NCI-H2196 treated with DMSO at 0.1 percent for 48 hours (cell line): ENCODE measurements around the gene GPRC5B.

Source experiments
- DNase-seq: peaks from one replicate; lab custom pipeline; 2025; ENCODE audit not compliant: unreplicated experiment; lab: John Stamatoyannopoulos, UW

The GPRC5B gene

DNA sequence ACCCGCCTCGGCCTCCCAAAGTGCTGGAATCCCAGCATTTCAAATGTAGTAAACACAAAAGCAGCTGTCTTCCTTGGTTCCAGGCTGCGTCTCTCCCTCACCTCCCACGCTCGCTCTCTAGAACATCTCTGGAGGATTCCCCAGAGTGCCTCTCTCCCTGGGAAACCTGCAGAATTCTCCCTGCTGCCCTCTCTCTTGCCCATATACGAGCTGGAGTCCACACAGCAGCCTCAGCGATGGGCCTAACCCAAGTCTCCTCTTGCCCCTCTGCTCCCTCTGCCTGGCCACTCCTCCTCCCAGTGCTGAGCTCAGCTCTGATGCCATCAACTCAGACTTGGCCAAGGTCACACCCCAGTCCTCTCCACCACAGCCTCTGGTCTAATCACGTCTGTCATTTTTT lies 10.6 kb downstream of the GPRC5B start:
- no peak for DNase-seq

DNA sequence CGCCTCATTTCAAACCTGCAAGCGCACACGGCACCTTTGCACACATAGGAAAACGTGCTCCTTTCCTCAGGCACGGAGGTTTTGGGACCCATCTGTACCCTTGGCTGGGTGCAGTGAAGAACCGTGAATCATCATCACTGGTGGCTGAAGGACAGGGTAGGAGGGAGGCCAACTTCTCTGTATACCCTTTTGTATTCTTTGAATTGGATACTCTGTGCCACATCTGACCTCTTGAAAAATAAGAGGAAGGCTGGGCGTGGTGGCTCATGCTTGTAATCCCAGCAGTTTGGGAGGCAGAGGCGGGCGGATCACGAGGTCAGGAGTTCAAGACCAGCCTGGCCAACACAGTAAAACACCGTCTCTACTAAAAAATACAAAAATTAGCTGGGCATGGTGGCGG lies 11.7 kb downstream of the GPRC5B start:
- no peak for DNase-seq

DNA sequence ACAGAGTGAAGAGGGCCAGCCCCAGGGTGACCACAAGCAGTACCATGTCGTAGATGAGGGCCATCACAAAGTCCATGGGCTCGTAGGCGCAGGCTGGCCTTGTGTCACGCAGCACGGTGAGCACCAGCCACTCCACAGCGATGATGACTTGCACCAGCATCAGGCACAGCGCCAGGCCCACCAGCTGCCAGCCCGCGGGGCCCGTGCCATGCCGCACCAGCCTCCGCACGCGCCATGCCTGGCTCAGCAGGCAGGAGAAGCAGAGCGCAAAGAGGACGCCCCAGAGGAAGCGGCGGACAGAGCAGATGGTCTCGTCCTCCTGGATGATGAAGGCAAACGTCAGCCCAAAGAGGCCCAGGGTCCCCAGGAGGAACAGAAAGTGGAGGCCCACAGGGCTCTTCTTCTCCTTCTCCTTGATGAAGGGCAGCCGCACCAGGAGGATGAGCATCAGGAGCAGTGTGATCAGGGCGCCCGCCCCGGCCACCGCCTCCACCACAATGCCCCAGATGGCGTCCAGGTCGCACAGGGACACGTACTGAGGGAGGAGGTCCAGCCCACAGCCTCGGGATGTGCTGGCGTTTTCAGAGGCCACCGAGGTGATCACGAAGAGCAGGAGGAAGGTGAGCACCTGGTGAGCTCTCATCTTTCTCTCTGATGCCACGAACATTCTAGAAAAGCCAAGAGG lies 12.3 kb downstream of the GPRC5B start:
- no peak for DNase-seq

DNA sequence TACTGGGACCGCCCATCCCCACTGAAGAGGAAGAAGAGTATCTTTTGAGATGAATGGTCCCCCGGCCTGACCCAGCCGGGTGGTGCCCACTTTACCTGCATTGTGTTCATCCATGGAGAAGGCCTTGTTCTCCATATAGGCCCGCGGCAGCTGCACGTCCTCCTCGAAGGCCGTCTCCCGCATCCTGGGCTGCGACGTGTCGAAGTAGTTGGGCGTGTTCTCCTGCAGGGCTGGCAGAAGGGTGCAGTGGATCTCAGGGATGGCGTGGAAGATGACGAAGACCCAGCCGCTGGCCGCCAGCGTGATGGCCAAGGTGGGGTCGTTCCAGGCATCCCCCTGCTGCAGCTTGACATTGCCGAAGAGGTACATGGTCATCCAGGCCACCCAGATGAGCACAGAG lies 12.9 kb downstream of the GPRC5B start:
- no peak for DNase-seq

DNA sequence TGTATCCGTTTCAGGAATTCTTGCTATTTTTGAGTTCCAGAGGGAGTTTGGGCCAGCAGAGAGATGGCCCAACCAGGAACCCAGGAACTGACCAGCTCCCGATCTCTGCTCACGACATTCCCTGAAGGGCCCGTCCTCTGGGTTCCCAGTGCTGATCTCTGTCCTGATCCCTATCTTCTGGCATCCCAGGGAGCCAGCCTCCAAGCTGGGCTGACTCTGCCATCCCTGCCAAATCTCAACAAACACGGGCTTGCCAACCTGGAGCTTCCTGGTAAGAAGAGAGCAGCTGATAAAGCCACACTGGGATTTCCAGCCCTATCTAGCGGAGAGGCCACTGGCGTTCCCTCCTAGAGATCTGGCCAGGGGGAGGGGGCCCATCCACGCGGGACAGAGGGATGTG lies 16.2 kb downstream of the GPRC5B start:
- DNase-seq = no peak

DNA sequence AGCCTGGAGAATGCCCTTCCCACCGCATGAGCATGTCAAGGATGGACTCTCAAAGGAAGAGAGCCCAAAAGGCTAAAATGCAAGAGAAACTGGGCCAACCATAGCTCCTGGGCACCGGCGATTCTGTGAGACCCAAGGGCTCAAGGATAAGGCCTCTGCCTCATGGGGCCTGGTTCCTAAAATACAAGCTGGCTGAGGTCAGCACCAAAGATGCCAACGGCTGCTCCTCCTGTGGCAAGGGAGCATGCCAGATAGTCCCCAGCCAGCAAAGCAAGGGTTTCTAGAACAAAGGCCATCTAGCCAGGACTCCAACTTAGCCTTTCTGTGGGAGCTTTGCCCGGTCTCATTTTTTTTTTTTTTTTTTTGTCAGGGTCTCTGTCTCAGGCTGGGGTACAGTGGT lies 20.1 kb downstream of the GPRC5B start:
- DNase-seq = no peak

DNA sequence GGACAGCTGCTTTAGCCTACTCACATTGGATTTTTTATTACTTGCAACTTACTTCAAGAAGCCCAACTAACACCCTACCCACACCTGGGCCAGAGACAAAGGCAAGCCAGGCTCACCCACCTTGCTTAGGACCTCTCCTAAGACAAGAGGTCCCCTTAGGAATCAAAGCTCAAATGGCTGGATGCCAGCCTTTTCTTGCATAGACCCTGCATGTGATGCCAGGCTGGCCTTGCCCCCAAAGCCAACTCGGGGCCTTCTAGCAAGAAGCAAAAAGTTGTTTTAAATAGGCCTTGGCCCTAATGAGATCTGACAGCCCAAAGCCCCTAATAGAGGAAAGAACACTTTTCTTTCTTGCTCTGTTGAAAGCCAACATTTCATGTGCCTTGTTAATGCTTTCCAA lies 20.7 kb downstream of the GPRC5B start:
- no peak for DNase-seq

DNA sequence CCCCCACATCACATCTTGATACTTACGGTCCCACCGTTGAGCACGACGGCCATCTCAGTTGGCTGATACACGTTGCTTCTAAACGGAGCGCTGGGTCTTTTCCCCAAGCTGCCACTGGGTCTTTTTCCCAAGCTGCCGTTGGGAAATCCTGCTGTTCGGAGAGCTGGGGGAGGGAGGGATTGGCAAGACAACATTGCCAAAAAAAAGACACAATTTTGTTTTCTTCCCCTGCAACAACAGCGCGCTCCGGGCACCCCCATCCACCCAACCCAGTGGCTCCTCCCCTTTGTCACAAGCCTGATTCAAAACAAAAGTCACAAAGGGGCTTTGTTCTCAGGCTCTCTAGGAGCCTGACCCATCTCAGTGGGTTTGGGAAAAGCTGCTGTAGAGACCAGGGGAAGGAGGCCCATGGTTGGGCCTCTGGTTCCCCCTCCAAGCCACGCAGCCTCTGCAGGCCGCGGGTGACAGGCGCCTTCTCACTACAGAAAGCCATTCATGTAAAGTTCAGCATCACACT lies 22.8 kb downstream of the GPRC5B start:
- no peak for DNase-seq

DNA sequence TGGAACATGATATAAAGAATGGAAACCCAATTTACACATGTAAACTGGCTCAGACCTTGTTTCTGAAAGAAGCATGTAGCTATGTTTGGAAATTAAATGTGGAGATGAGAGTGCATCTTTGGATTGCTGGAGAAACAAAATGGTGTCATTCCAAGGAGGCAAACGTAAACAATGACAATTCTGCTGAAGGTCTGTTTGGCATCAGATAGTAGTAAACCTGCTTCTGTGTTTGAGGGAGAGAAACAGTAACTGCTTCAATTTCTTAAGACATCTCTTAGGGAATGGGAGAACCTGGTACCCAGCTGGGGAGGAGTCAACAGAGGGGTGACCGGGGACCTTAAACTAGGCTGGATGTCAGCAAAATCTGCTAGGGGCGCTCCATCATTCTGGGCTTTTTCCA lies 23.5 kb downstream of the GPRC5B start:
- no peak for DNase-seq

DNA sequence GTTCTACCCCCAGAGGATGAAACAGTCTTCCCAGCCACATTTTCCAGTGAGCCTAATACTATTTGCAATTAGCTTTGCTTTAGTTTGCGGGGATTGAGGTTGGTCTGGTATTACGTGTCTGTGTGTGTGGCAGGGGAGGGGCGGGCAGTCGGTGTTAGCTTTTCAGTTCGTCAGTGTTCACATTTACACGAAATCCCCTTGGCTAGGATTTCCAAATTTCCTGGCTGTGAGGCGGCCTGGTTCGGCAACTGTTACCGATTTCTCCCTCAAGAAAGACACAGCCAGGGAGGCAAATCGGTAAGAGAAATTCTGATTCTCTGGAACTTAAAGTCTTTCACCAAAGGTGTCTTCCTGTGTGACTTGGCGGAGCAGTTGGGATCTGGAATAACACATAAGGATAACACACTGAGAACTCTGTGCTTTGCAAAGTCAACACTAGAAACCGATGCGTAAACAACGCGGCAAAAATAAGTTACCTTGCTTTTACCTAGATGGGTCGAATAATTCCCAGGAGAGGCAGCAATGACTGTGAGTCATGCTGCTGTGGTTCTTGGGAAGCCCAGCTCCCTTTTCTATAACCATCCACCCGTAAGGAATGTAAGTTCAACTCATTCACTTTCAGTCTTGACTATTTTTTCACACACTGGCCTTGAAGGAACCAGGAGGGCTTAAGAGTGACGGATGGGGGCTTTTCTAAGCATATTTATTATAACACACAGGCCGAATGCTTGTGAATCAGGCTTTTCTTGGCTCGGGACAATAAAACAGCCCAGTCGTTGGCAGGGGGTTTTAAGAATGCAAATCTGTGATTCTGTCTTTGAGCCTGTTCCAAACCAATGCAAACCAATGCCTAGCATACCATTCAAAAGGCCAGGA lies 24.2 kb downstream of the GPRC5B start:
- DNase-seq = no peak

DNA sequence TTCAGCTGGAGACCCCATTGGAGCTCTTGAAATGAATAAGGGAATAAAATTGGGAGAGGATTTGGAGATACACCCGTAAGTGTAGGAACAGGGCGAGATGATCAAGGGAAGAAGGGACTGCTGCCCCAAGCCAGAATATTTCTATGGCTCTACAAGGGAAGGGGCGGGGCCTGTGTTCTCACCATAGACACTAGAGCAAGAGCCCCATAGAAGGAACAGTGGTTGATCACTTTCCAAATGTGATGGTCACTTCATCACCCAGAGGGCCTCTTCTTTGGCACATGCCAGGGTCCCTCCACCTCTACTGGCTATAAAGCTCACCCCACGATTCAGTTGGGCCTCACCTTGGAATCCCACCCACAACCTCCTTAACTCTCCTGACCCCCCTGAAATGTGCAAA lies 25.0 kb downstream of the GPRC5B start:
- no peak for DNase-seq

DNA sequence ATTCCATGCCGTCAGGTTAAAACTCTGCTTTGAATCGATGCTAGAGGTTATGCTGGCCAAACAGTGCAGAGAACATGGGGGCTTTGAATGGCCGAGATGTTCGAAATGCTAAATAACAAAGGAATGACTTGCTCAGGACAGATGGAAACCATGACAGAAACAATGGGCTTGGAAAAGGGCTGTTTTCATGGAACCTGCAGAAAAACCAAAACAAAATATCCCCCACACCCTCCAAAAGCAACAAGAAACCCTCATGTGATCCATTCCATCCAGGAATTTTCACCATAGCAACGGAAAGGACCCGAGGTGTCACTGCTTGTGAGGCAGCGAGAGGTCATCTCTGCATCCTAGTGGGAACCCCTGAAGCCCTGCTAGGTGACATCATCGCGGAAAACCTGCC lies 25.5 kb downstream of the GPRC5B start:
- no peak for DNase-seq

DNA sequence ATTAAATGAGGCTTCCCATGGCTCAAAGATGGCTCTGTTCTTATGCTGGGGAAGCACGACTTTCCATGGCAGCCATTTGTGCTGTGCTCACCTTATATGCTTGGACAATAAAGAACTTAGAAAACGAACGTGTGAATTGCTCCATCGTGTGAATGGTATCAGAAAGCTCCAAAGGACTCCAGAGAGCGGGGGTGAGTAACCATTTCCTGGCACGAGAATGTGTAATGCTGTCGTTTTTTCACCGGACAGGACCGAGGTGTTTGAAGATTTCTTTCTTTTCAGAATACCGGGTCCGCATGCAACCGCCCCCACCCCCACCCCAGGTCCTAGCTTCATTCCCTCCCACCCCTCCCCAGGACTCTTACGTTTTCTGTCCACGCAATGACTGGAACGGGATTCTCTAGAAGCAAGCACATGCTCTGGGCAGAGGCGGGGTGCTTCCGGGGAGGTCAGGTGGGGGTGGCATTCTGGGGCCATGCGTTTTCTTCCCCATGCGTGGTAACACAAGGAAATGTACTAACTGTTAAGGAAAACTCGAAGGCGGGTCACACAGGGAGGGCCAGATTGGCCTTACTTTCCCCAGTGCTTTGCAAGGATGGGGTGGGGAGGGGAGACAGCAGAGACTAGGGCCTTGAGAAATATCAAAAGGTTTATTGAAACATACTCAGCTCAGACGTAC lies 26.2 kb downstream of the GPRC5B start:
- no peak for DNase-seq

DNA sequence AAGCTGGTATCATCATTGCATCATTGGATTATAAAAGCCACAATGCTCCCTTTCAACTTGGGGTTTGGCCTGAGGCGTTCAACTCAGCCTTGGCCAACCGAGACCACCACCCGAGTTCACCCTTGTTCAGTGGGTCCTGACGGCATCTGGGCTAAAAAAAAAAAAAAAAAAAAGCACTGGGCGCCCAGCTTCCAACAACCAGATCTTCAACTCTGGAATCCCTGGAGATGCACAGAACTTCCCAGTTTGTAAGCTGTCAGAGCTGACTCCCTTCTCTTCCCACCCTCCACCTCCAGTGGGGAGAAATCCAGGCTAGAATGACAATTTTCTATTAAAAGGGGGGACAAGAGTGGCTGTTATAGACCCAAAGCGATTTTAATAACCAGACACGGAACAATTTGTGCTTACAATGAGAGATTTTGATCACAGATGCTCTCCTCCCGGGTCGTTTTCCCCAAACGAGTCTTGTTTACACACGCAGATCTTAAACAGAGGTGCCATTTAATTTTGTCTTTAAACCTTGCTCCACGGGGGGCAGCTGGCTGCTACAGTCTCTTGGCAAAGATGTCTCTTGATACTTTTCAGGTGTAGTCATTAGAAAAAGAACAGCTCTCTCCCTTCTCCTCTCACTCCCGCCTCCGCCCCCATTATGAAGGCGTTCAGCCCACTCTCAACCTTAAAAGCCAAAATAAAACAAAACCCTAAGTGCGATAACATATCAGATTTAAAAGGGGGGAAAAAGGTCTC lies 26.9 kb downstream of the GPRC5B start:
- no peak for DNase-seq

DNA sequence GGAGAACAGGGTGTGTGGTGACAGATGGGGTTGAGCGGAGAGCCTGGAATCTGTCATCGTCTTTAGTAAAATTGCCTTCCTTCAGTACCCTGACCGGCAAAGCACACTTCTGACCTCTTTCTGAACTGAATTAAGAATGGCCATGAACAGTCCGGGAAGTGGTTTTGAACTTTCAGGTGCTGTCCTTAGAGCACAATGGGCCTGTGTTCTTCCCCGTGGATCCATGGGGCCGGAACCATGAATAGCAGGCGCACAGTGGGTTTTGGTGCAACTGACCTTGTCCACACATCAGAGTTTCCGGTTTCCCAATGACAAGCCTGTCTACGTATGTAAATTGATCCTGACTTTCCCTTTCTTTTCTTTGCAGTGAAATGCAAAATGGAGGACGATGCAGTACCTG lies 28.5 kb downstream of the GPRC5B start:
- no peak for DNase-seq

DNA sequence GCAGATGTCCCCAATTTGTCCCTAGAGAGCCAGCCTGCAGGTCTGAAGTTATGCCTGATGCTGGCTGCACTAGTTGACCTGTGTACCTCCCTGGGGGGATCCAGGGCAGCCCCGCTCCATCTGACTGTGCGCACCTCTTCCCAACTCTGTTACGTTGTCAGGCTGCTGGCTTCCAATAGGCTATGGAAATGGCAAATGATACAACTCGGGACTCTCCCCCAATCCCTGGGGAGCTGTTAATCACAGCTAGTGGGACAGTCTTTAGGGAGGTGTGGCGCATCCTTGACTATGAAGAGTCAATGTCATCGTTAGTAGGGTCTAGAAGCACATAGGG lies 30.1 kb downstream of the GPRC5B start:
- DNase-seq = no peak

DNA sequence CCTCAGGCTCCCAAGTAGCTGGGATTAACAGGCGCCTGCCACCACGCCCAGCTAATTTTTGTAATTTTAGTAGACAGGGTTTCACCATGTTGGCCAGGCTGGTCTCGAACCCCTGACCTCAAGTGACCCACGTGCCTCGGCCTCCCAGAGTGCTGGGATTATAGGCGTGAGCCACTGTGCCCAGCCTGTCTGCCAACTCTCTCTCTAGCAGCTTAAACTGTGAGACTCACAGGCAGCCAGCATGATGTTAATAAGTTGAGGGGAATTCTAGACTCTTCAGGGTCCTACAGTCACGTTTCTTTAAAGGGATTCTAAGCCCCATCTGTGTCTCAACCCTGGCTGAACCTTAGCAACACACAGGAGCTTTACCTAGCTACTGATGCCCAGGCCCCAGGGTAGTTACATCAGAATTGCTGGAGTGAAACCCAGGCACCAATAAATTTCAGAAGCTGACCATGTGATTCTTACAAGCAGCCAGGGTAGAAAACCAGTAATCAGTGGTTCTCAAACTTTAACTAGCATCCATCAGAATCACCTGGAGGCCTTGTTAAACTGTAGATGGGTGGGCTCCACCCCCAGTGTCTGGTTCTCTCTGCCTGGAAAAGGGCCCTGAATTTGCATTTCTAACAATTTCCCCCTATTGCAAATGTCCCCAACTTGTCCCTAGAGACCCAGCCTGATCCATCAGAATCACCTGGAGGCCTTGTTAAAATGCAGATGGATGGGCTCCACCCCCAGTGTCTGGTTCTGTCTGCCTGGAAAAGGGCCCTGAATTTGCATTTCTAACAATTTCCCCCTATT lies 30.7 kb downstream of the GPRC5B start:
- no peak for DNase-seq

DNA sequence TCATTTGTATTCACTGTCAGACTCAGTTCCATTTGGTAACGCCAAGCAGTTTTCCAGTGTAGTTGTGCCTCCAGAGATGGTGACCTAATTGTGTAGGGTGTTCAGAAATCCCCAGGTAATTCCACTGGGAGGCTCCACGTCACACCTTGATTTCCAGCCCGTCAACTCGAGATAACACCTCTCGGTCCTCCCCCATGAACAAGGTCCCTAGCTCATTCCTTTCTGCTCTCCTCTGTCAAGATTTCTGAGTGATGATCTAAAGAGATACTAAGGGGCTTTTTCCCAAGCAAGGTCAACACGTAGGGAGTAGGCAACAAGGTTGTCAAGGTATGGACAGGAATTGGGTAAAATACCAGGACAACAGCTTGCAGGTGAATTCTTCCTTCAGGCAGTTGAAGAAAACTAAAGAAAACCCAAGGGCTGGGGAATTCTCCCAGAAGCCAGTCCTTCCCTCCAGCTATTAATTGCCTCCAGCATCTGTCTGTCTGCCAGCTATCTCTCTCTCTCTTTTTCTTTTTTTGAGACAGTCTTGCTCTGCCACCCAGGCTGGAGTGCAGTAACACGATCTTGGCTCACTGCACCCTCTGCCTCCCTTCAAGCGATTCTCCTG lies 31.4 kb downstream of the GPRC5B start:
- no peak for DNase-seq

DNA sequence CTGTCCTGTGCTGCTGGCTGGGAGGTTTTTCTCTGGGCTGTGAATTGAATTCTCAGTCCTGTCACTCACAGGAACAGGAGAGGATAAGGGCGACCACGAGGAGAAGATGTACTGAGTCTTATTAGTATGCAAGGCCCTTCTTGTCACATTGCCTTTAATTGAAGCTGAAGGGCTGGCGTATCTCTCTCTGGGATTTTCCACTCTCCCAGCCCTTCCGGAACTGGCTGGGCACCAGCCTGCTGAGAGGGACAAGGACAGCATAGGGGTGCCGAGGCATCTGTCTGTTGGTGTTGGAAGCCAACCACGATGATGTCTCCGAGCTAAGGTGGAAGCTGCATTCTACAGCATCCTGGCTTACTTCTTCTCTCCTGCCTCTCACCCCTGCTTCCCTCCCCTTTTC lies 33.2 kb downstream of the GPRC5B start:
- no peak for DNase-seq
